Measurements from ENCODE around the gene MAD1L1. TPM values are rescaled to one million over a fixed set of nuclear protein-coding genes. Genes with fewer than 3 reads are reported as not detected.

Gene MAD1L1
- total and polyA plus RNA-seq, 2 of the 8 experiments (the other 6 are each of a cell fraction or from before 2014, with no cell fraction given): 40.4 to 44.6 TPM

DNA sequence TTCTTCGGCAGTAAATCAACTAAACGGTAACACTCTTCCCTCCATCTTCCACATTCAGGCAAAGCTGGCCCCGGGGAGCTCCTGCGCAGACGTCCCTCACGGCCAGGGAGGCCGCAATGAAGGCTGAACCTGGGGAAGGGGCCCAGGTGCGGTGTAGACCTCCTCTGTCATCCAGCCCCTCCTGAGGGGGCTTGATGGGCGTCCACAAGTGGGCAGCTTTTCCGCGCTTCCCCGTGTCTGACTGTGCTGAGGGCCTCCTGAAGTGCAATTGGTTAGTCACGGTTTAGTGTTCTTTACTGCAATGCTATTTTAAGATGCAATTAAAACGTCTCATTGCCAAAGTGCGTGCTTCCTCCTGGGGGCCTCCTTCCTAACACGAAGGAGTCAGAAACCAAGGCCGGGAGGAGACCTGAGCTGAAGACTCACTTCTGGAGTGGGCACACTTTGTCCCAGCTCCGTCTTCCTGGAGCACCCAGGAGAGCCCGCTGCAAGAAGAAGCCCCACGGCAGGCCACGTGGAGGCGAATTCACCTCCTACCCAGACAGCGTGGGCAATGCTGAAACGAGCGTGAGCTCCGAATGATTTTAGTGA, 389.4 kb downstream of the MAD1L1 start (continued):
- TF ChIP-seq, protein P1, sequence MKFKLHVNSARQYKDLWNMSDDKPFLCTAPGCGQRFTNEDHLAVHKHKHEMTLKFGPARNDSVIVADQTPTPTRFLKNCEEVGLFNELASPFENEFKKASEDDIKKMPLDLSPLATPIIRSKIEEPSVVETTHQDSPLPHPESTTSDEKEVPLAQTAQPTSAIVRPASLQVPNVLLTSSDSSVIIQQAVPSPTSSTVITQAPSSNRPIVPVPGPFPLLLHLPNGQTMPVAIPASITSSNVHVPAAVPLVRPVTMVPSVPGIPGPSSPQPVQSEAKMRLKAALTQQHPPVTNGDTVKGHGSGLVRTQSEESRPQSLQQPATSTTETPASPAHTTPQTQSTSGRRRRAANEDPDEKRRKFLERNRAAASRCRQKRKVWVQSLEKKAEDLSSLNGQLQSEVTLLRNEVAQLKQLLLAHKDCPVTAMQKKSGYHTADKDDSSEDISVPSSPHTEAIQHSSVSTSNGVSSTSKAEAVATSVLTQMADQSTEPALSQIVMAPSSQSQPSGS (IDR thresholded peaks at IDR 0.05; ENCODE audit: low read length): no peak
- TF ChIP-seq POU5F1 (IDR thresholded peaks at IDR 0.05; ENCODE audit: low read depth, low read length): no peak
- TF ChIP-seq HDAC2 (IDR thresholded peaks at IDR 0.05; ENCODE audit: borderline replicate concordance in 1 of 2, low read depth in 2 of 2, low read length in 2 of 2): no peak
